ENCODE results near the gene C1QB. TPM values are rescaled to one million over a fixed set of nuclear protein-coding genes. Genes with fewer than 3 reads are reported as not detected.

Gene C1QB
- total and polyA plus RNA-seq, 2 of the 4 experiments (the other 2 are of a cell fraction), result not detected

DNA sequence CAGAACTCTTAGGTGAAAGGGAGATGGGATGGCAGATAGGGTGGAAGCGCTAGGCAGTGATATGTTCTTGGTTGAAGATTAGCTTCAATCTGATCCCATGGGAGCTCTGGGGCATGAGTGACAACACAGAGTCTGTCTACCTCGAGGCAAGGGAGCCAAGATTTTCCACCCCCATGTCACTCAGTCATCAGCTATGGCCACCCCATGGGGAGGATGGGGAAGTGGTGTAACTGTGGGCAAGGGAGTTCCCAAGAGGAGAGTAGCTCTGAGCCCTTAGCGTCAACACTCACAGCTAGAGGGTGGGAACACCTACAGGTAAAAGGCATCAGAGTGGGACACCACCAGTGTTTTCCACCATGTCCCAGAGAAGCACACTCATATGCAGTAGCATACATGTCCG lies 46.9 kb upstream of the C1QB start:
- H2BK5ac ChIP-seq (ENCODE audit: low read depth, low read length, poor library complexity, severe bottlenecking), result no peak overlapping the region
- WGBS, 2 experiments (ENCODE audit: extremely low coverage in 2 of 2, insufficient read length in 1 of 2), result no CpG with 5 or more reads among the region's 4 CpGs
- H3K14ac ChIP-seq (replicated peaks; ENCODE audit: low read depth, low read length), result no peak overlapping the region
- H3K9me3 ChIP-seq (ENCODE audit: control insufficient read depth, insufficient read depth, low read length), result no peaks in the 10 kb centered on the region
- POLR2A ChIA-PET (ENCODE audit: unreplicated experiment), result no interaction called here
- no peak overlapping the region for H2BK20ac ChIP-seq (ENCODE audit: low read depth, low read length)
- no TSS peak for BruUV-seq (replicated peaks)
- H3K36me3 ChIP-seq (ENCODE audit: control insufficient read depth, insufficient read depth, low read length), result no peaks in the 10 kb centered on the region
- no peaks in the 10 kb centered on the region for H3K4me1 ChIP-seq (ENCODE audit: control insufficient read depth, insufficient read depth, low read length)
- H3K9me1 ChIP-seq (ENCODE audit: insufficient read depth, low read length), result no peaks in the 10 kb centered on the region
- H2BK15ac ChIP-seq (ENCODE audit: low read depth, low read length), result no peak overlapping the region
- no peak overlapping the region for H2AK9ac ChIP-seq (replicated peaks; ENCODE audit: low read depth, low read length, poor library complexity)
- no peak overlapping the region for H2BK120ac ChIP-seq (ENCODE audit: low read depth, low read length)
- DNase-seq (no peak), ATAC-seq (ENCODE audit: low read depth) (no peak)
- no peak overlapping the region for H2AK5ac ChIP-seq (ENCODE audit: low read depth, low read length)
- intact Hi-C loops (cut with micrococcal nuclease) (no loop called here), in situ Hi-C loops (cut with MboI; ENCODE audit: low sequenced_read_pairs) (no loop called here), dilution Hi-C loops (cut with HindIII; ENCODE audit: low sequenced_read_pairs, unreplicated experiment) (no loop called here)
- H3K18ac ChIP-seq (ENCODE audit: low read depth, low read length), result no peak overlapping the region
- no peak overlapping the region for H2AFZ ChIP-seq (replicated peaks; ENCODE audit: low read length, poor library complexity)
- H3K4me2 ChIP-seq (ENCODE audit: low read depth, low read length), result no peak overlapping the region
- CTCF ChIA-PET, result no interaction called here
- no peak for TF ChIP-seq RCOR1 (IDR thresholded peaks at IDR 0.05; ENCODE audit: insufficient replicate concordance, low read length)
- TF ChIP-seq ELK1 (IDR thresholded peaks at IDR 0.05; ENCODE audit: borderline replicate concordance, low read depth, low read length), result no peak
- no peak for TF ChIP-seq CTCF (conservative IDR thresholded peaks at IDR 0.05; ENCODE audit: low read depth, low read length)
- no peak for TF ChIP-seq CHD1 (IDR thresholded peaks at IDR 0.05; ENCODE audit: low read depth, low read length)
- no peak for TF ChIP-seq POLR2A (IDR thresholded peaks at IDR 0.05; ENCODE audit: low read depth, low read length)
- no peak overlapping the region for H3K56ac ChIP-seq (ENCODE audit: extremely low read depth, insufficient read depth, low read length)
- peaks cover 48% of the 10 kb centered on the region for H3K27me3 ChIP-seq (ENCODE audit: control insufficient read depth, insufficient read depth, low read length)
- no peaks in the 10 kb centered on the region for H3K79me1 ChIP-seq (ENCODE audit: low read depth in 1 of 2, low read length in 2 of 2)
- no peak overlapping the region for H3K4ac ChIP-seq (ENCODE audit: low read depth, low read length)
- H3K27ac ChIP-seq (ENCODE audit: insufficient read depth, low read length), result no peak overlapping the region
- H3K4me3 ChIP-seq (ENCODE audit: insufficient read depth, low read depth, low read length), result no peak overlapping the region
- no peak overlapping the region for H4K8ac ChIP-seq (ENCODE audit: low read depth in 2 of 2, low read length in 2 of 2)
- H4K91ac ChIP-seq (ENCODE audit: insufficient read depth, low read depth, low read length), result no peak overlapping the region
- 0 out of 2 replicates have a peak, but pooled peaks cover 3% of the 10 kb centered on the region for H4K20me1 ChIP-seq (ENCODE audit: insufficient read depth, low read length)
- H3K9ac ChIP-seq (ENCODE audit: low read depth, low read length), result no peak overlapping the region
- no peak overlapping the region for H3K23ac ChIP-seq (ENCODE audit: low read depth, low read length)
- H4K5ac ChIP-seq (ENCODE audit: low read depth, low read length), result no peak overlapping the region
